GM12865 (cell line): ENCODE measurements around the gene EPHA3.

Experiments used
- DNase-seq: peaks from one replicate; pipeline ENCODE4 v3.0.0; 2010; ENCODE audit warnings: low read depth
- H3K4me3 ChIP-seq: 2 replicates; pipeline ENCODE4 v1.5.1; 2011; ENCODE audit warnings: mild to moderate bottlenecking, low read depth, low read length, control low read depth
- CTCF ChIP-seq: IDR thresholded peaks from 2 replicates; pipeline ENCODE4 v1.5.1; 2011; ENCODE audit warnings: low read length, control low read depth, low read depth, inconsistent platforms; ENCODE audit not compliant: insufficient read depth; ENCODE audit errors: missing control alignments

Gene EPHA3

DNA sequence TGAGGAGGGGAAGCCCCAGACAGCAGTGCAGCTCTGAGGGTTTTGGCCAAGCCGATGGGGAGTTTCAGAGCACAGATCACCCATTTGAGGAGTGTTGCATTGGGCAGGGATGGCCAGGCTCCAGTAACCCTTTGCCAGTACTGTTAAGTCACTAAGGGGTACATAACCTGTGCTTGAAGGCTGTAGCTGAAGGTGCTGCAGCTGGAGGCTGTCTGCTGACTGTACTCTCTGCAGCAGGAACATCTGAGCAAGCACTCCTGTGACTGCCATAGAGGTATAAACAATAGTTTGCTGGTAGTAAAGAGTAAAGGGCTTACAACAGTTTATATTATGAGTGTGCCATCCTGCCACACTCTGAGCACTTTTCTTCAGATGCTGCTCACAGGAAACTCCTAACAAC, 297.8 kb downstream of the EPHA3 start:
- no peak overlapping the region for H3K4me3 ChIP-seq
- TF ChIP-seq CTCF = no peak

DNA sequence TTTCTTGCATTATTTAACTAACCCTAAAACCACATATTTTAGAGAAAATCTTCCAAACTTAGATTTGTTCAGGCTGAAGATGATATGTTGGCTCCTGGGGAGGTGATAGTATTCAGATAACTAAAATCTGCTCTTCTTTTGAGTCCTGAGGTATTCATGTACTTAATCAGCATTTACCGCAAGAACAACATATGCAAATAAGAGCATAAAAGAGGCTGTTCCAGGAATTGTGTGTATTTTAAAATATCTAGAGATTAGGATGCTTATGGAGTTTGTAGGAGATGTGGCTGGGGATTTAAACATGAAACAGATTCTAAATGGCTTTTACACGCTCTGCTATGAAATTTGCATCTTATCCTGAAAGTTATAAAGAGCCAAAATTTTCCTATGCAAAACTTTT, 298.2 kb downstream of the EPHA3 start:
- H3K4me3 ChIP-seq = no peak overlapping the region
- DNase-seq = no peak
- no peak for TF ChIP-seq CTCF

More for the DNA sequence above, 297.8 kb downstream of the EPHA3 start:
- DNase-seq = no peak

DNA sequence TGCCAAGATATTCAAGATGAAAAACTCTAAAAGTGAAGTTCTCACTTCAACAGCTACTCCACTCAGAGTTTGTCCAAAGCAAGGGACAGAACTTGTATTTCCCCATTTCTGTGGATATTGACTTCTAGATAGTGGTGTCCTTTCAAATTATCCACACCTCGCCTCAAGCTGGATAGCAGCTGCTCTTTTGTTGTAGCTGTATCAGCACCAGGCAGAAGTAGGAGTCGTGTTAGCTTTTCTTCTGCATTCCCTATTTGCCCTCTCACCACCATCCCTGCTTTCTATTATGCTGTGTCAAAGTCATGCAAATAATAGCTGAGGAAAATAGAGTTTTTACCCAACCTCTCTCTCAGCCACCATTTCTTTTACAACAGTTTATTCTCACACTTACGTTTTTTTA, 303.8 kb downstream of the EPHA3 start:
- no peak overlapping the region for H3K4me3 ChIP-seq
- no peak for TF ChIP-seq CTCF
- DNase-seq = no peak

DNA sequence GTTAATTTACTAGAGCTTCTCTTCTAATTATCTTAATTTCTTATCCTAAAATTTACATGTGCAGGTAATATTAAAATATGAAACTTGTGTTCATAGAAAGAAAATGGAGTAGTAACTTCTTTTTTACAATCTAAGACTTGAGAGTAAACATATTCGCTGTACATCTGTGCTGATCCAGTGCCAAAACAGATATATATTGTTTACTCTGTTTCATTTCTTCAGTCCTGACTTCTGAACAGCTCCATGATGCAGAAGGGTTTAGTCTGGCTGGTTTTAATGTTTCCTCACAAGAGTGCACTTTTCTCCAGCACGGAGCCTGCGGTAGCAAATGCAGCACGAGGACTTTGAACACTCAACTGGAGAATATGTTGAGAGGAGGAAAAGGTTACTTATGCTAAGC, 306.8 kb downstream of the EPHA3 start:
- H3K4me3 ChIP-seq = no peak overlapping the region
- TF ChIP-seq CTCF = no peak
- DNase-seq = no peak

GRCh38 chr3:89419647-89420241, 312.3 kb downstream of the EPHA3 start:
- H3K4me3 ChIP-seq = no peak overlapping the region
- no peak for TF ChIP-seq CTCF
- DNase-seq = no peak

DNA sequence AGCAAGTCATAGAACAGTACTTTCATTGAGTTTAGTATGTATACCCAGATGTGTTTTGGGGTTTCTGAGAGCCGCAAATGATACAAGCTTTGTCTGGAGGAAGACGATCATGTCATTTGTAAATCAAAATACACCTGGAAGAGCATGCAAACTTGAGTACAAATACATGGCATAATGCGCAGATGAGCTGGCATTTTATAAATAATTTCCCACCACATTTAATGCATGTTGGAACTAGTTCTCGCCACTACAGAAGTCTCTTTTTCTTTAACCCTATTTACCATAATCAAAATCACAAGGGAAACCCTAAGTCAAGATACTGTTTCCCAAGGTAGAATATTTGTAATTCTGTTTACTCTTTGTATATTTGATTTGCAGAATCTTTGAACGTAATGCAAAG, 318.6 kb downstream of the EPHA3 start:
- no peak for TF ChIP-seq CTCF
- no peak for DNase-seq
- no peak overlapping the region for H3K4me3 ChIP-seq
